ENCODE results near the gene ABLIM2.

DNA sequence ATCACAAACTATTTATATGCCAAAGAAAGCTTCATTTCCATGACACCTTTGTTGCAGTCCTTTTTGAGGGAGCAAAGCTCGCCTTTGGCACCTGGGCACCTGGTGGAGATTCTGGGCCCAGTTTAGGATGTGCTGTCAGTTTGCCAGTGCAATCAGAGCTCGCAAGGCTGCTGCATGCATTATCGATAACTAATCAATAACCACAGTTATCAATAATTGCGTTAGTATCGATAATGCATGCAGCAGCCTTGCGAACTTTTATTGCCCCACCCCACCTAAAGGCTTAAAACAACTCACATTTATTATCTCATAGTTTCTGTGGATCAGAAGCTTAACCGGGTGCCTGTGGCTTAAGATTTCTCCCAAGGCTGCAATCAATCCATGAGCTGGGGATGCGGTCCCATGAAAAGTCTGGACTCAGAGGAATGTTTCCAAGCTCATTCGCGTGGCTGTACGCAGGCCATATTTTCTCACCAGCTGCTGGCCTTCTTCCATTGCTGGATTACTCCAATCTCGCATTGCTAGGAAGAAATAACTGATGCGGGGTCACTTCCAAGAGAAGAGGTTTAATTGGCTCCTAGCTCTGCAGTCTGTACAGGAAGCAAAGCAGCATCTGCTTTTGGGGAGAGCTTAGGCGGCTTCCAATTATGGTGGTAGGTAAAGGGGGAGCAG is 212.8 kb downstream of the ABLIM2 start:
- TF ChIP-seq, protein P1, sequence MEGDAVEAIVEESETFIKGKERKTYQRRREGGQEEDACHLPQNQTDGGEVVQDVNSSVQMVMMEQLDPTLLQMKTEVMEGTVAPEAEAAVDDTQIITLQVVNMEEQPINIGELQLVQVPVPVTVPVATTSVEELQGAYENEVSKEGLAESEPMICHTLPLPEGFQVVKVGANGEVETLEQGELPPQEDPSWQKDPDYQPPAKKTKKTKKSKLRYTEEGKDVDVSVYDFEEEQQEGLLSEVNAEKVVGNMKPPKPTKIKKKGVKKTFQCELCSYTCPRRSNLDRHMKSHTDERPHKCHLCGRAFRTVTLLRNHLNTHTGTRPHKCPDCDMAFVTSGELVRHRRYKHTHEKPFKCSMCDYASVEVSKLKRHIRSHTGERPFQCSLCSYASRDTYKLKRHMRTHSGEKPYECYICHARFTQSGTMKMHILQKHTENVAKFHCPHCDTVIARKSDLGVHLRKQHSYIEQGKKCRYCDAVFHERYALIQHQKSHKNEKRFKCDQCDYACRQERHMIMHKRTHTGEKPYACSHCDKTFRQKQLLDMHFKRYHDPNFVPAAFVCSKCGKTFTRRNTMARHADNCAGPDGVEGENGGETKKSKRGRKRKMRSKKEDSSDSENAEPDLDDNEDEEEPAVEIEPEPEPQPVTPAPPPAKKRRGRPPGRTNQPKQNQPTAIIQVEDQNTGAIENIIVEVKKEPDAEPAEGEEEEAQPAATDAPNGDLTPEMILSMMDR (IDR thresholded peaks at IDR 0.05; ENCODE audit: insufficient read depth, low read length) = no peak
- TF ChIP-seq POLR2AphosphoS5 (IDR thresholded peaks at IDR 0.05; ENCODE audit: low read depth) (no peak), SPI1 (IDR thresholded peaks at IDR 0.05; ENCODE audit: borderline replicate concordance, low read depth) (no peak), GABPA (IDR thresholded peaks at IDR 0.05; ENCODE audit: low read depth) (no peak)
